Esophagus squamous epithelium (tissue), 5 donors: ENCODE measurements around the gene BACE2. TPM values are rescaled to one million over a fixed set of nuclear protein-coding genes. Genes with fewer than 3 reads are reported as not detected.

Source experiments
- DNase-seq: peaks from one replicate; lab custom pipeline; 2025; lab: John Stamatoyannopoulos, UW
- H3K27ac ChIP-seq, 4 donors: fragments of 200-600 bp; sonication (generic); one replicate each; pipeline ENCODE4 v1.5.1; 2016 to 2019; ENCODE audit warnings: mild to moderate bottlenecking in 1 of 4
- H3K27me3 ChIP-seq, 4 donors: fragments of 200-600 bp; sonication (generic); 1 replicate in 3 of 4; 2 replicates in 1 of 4; pipeline versions ENCODE4 v1.5.1 to v1.6.0; 2017 to 2021; ENCODE audit warnings: antibody characterized with exemption in 1 of 4
- H3K36me3 ChIP-seq, 3 donors: fragments of 200-600 bp; sonication (generic); one replicate each; pipeline ENCODE4 v1.5.1; 2016 to 2019
- H3K4me1 ChIP-seq, 3 donors: fragments of 200-600 bp; sonication (generic); one replicate each; pipeline ENCODE4 v1.5.1; 2017 to 2019
- H3K4me3 ChIP-seq, 4 donors: fragments of 200-600 bp; sonication (generic); 1 replicate in 3 of 4; 2 replicates in 1 of 4; pipeline ENCODE4 v1.5.1; 2016 to 2019; ENCODE audit warnings: mild to moderate bottlenecking in 2 of 4, moderate library complexity in 1 of 4
- H3K9me3 ChIP-seq, 3 donors: fragments of 200-600 bp; sonication (generic); one replicate each; pipeline ENCODE4 v1.5.1; 2016 to 2019
- CTCF ChIP-seq, 6 experiments: fragments of 450-650 bp in 4 of 6; fragments of 200-600 bp in 2 of 6; sonication (generic) in 2 of 6; IDR thresholded peaks; one replicate each; pipeline ENCODE4 v1.5.1; 2016 to 2019; ENCODE audit warnings: antibody characterized with exemption in 6 of 6, mild to moderate bottlenecking in 4 of 6, moderate library complexity in 4 of 6
- POLR2A ChIP-seq, 4 donors: fragments of 450-650 bp; IDR thresholded peaks; one replicate each; pipeline ENCODE4 v1.6.1; 2017; ENCODE audit warnings: antibody characterized with exemption in 4 of 4, mild to moderate bottlenecking in 4 of 4, moderate library complexity in 3 of 4
- WGBS, 2 donors: methylation state at CpG; one replicate each; pipeline ENCODE4 v1.1.5; 2018; 5-methylcytosine and 5-hydroxymethylcytosine counted together
- intact Hi-C: fragments of 100-400 bp; cut with DNase I; formaldehyde crosslinking; loops from one replicate; pipeline ENCODE4 v1.15.0; 2022
- small RNA-seq, 4 donors: library from RNA; depleted of rRNA; stranded (forward); fragments of <200 nt; gene quantifications; one replicate each; pipeline ENCODE3, GENCODE V24; 2016
- total RNA-seq, 4 donors: library from RNA; depleted of rRNA; stranded (reverse); fragments of >200 nt; gene quantifications; one replicate each; pipeline ENCODE4 v1.1.0, GENCODE V29; 2016
- donor health status: DM: yes; HTN: yes; CAD: no.

BACE2 gene
- total RNA-seq, 4 donors from 2014 or later, result 32.8 to 51.5 (median 47.1) TPM

GRCh38 chr21:41327753-41328152, 159.8 kb downstream of the BACE2 start:
- intact Hi-C loops, result no loop called here
- WGBS, 2 donors, result 77 to 86% methylated on average over 2 to 4 of the region's 8 CpGs
- Histone ChIP-seq H3K36me3 (no peaks in the 10 kb centered on the region), H3K27me3 (no peaks in the 10 kb centered on the region), H3K27ac (no peak overlapping the region), H3K4me1 (peaks cover 0 to 1% (median 0%) of the 10 kb centered on the region in 3 donors), H3K9me3 (peaks cover 0 to 6% (median 0%) of the 10 kb centered on the region in 3 donors), H3K4me3 (no peak overlapping the region)
- DNase-seq, result no peak
- no peak for TF ChIP-seq POLR2A (IDR thresholded peaks at IDR 0.05)
- TF ChIP-seq CTCF (IDR thresholded peaks at IDR 0.05), result no peak

- Histone ChIP-seq H3K27ac (no peak overlapping the region), H3K36me3 (no peaks in the 10 kb centered on the region), H3K4me1 (no peaks in the 10 kb centered on the region), H3K9me3 (peaks cover 0 to 7% (median 0%) of the 10 kb centered on the region in 3 donors), H3K4me3 (no peak overlapping the region), H3K27me3 (no peaks in the 10 kb centered on the region)
- TF ChIP-seq POLR2A (IDR thresholded peaks at IDR 0.05) (no peak), CTCF (IDR thresholded peaks at IDR 0.05) (no peak)
- no peak for DNase-seq
- intact Hi-C loops, result no loop called here
- 79 to 83% methylated on average over 15 to 16 of the region's 16 CpGs for WGBS, 2 donors
These were observed 161.0 kb downstream of the BACE2 start for GRCh38 chr21:41328660-41329607.

Small RNA genes within 50 kb of the gene (small RNA-seq; reads per million reads assigned to genes)
- 0 to 0.07 (median 0) reads per million in 4 donors for gene MIR3197

Other genes with a start within 250 kb of the BACE2 start
- 10 to 100 TPM; 14.8 to 83.8 (median 38.6) TPM for gene FAM3B, start 148.6 kb downstream of the BACE2 start, total RNA-seq
- 10 to 100 TPM in 1 of 4 donors, 1 to 10 TPM in 3; 4.3 to 23.5 (median 8.5) TPM for gene MX2, start 193.9 kb downstream of the BACE2 start, total RNA-seq